Measurements from ENCODE around the gene CFAP43. TPM values are rescaled to one million over a fixed set of nuclear protein-coding genes. Genes with fewer than 3 reads are reported as not detected.

Gene CFAP43
- total and polyA plus RNA-seq, 2 donors (not counting 1 experiment from before 2014, with no cell fraction given), result 0.12 TPM; not detected in 1

DNA sequence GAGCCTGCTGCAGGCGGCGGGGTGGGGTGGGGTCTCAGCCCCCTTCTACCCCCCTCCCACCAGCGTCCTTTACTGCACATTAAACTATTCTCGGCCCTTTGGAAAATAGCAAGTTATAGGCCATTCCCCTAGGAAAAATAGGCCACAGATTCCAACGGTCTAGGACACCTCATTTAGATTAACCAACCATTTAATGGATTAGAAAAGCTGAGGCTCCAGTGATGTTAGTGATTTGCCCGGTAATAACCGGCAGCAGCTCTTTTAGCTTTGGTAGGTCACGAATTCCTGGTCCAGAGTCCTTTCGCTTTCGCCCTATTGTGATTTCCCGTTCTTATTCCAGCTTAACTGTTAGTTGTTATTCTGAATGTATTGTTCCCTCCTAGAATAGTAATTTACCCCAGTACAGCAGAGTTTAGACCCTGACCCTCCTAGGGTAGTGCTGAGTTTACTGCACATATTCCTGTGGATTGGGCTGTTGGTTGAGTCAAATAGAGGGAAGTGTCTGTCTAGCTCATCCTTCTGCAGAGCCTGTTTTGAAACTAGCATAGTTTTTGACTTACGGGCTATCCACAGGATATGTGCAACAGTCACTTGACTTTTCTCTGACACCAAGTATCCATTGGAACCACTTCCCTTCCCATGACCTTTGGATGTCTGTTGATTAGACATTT, 23.3 kb upstream of the CFAP43 start:
- ChIA-PET POLR2A (no interaction called here), CTCF (interaction anchor here (1.0 to 5.0 kb wide), 7 partner anchors 20 to 543 kb away, joined by 3 to 39 read pairs (median 4); partner anchors contain the start of genes CFAP58 and SFR1)
- ATAC-seq (ENCODE audit: low read depth), result no peak
- H3K27me3 Mint-ChIP-seq, result peaks cover 8% of the 10 kb centered on the region
- TF ChIP-seq EZH2 (IDR thresholded peaks at IDR 0.05; ENCODE audit: borderline replicate concordance, insufficient read depth, low read depth, low read length, poor library complexity, severe bottlenecking), result no peak
- TF ChIP-seq, protein P1, sequence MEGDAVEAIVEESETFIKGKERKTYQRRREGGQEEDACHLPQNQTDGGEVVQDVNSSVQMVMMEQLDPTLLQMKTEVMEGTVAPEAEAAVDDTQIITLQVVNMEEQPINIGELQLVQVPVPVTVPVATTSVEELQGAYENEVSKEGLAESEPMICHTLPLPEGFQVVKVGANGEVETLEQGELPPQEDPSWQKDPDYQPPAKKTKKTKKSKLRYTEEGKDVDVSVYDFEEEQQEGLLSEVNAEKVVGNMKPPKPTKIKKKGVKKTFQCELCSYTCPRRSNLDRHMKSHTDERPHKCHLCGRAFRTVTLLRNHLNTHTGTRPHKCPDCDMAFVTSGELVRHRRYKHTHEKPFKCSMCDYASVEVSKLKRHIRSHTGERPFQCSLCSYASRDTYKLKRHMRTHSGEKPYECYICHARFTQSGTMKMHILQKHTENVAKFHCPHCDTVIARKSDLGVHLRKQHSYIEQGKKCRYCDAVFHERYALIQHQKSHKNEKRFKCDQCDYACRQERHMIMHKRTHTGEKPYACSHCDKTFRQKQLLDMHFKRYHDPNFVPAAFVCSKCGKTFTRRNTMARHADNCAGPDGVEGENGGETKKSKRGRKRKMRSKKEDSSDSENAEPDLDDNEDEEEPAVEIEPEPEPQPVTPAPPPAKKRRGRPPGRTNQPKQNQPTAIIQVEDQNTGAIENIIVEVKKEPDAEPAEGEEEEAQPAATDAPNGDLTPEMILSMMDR (IDR thresholded peaks at IDR 0.05), result no peak
- Histone ChIP-seq H3K4me3 (ENCODE audit: control extremely low read depth in 1 of 5, extremely low read depth in 1 of 5, insufficient read depth in 1 of 5, low read depth in 2 of 5, low read length in 4 of 5) (peak overlapping the region; percentile 87 to 95 (median 92)), H3K27me3 (replicated peaks in 1 of 4; ENCODE audit: control extremely low read depth in 1 of 4, control insufficient read depth in 3 of 4, insufficient read depth in 4 of 4, low read length in 3 of 4) (no peaks in the 10 kb centered on the region), H3K36me3 (replicated peaks in 1 of 2; ENCODE audit: control extremely low read depth in 1 of 2, control insufficient read depth in 1 of 2, extremely low read depth in 1 of 2, insufficient read depth in 2 of 2, low read length in 1 of 2) (peaks cover 0 to 29% of the 10 kb centered on the region in 2 experiments), H3K27ac (ENCODE audit: low read length in 2 of 2) (peak overlapping the region; percentile 65 to 82), H3K79me2 (ENCODE audit: control insufficient read depth, insufficient read depth, low read length) (peaks cover 37% of the 10 kb centered on the region), H2AFZ (ENCODE audit: insufficient read depth, low read depth, low read length, poor library complexity, severe bottlenecking) (peak overlapping the region; percentile 92), H3K4me1 (ENCODE audit: control insufficient read depth in 2 of 2, insufficient read depth in 2 of 2, low read length in 2 of 2) (peaks cover 13 to 14% of the 10 kb centered on the region in 2 donors), H3K4me2 (replicated peaks; ENCODE audit: low read depth, low read length, poor library complexity, severe bottlenecking) (peak overlapping the region; percentile 78), H3K9ac (ENCODE audit: low read length) (peak overlapping the region; percentile 85), H4K20me1 (ENCODE audit: control insufficient read depth, insufficient read depth, low read length, poor library complexity, severe bottlenecking) (peaks cover 3% of the 10 kb centered on the region), H3K9me3 (ENCODE audit: control extremely low read depth in 1 of 3, control insufficient read depth in 2 of 3, insufficient read depth in 1 of 3, low read length in 2 of 3) (no peaks in the 10 kb centered on the region)
- intact Hi-C loops (cut with micrococcal nuclease), result loop anchor here (1.0 kb wide), 1 partner anchor 13 kb away; no protein-coding TSS in a partner anchor
- peak; percentile 42 for DNase-seq
- no peaks in the 10 kb centered on the region for H3K9me3 Mint-ChIP-seq (ENCODE audit: insufficient read depth)
- H3K4me3 Mint-ChIP-seq, result peak overlapping the region; percentile 99
- WGBS (ENCODE audit: insufficient coverage), result 0% methylated on average over 2 of the region's 12 CpGs
- peak overlapping the region; percentile 97 for H3K27ac Mint-ChIP-seq
- H3K4me1 Mint-ChIP-seq, result peaks cover 55% of the 10 kb centered on the region
